T-helper 2 cell treated with Interferon-gamma antibody and Interleukin-4, amounts not matched to agents 100 ng/mL and 5 ng/mL, for 36 hours (primary cell): ENCODE data around the gene SNX22. TPM values are rescaled to one million over a fixed set of nuclear protein-coding genes. Genes with fewer than 3 reads are reported as not detected.

ENCODE experiments used
- intact Hi-C: fragments of 100-400 bp; cut with micrococcal nuclease; formaldehyde crosslinking; loops from one replicate; pipeline ENCODE4 v1.15.1; 2023
- total RNA-seq: library from RNA; stranded (reverse); gene quantifications from 2 replicates; pipeline ENCODE4 v1.2.3, GENCODE V29; 2022

SNX22 gene
- total RNA-seq, 1 donor from 2014 or later = 0.36 TPM

DNA sequence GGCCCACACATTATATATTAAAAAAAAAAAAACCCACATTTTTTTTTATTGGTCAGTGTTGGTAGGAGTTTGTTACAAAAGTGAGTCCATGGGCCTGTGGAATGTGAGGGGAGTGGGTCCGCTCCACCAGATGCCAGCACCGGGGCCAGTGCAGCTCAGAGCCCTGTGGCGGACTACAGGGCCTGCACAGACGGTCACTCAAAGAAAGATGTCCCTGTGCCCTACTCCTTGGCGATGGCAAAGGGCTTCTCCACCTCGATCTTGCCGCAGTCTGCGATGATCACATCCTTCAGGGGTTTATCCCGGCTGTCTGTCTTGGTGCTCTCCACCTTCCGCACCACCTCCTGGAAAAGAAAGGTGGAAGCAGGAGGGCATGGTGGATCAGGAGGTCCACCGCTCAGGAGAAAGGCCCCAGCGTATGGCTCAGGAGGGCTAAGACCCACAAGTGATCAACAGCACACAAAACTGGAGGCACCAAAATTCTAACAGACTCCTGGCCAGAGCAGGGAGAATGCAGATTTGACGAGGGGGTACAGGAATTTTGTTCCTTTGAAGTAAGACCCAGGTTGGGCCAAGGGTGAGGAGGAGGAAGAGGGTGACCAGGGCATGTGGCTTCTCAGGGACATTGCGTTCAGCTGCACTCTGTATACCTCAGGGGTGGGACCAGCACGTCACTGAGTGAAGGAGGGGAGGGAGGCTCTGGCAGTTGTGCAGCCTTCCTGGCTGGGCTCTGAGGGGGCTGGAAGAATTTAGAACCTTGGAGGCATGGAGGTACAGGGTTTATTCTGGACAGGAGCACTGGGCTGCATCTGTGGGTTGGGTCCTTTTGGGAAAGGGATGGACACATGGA lies 4.5 kb downstream of the SNX22 start:
- intact Hi-C loops = loop anchor here (10.0 kb wide), 1 partner anchor 681 kb away; no protein-coding TSS in a partner anchor

DNA sequence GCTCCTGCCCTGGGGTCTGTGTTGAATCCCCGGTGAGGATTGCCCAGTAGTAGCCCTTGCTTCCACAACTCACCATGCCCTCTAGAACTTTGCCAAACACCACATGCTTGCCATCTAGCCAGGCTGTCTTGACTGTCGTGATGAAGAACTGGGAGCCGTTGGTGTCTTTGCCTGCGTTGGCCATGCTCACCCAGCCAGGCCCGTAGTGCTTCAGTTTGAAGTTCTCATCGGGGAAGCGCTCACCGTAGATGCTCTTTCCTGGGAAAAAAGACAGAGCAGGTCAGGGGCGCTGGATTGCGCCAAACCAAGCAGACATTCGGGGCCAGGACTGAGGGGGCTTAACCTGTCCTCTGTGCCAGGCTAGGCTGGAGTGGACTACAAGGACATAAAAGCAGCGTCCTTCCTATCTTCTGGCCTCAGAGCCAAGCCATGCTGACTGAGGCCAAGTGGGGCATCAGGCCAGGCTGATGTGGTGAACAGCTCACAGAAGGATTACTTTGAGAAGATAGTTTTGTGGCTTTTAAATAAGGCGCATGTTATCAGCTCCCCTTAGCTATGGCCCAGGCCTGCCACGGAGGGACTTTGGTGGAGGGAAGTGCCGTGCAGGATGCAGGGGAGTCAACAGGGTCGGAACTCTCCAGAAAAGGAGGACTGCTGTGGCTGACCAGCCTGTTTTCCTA lies 5.3 kb downstream of the SNX22 start:
- intact Hi-C loops = loop anchor here (10.0 kb wide), 1 partner anchor 682 kb away; no protein-coding TSS in a partner anchor

DNA sequence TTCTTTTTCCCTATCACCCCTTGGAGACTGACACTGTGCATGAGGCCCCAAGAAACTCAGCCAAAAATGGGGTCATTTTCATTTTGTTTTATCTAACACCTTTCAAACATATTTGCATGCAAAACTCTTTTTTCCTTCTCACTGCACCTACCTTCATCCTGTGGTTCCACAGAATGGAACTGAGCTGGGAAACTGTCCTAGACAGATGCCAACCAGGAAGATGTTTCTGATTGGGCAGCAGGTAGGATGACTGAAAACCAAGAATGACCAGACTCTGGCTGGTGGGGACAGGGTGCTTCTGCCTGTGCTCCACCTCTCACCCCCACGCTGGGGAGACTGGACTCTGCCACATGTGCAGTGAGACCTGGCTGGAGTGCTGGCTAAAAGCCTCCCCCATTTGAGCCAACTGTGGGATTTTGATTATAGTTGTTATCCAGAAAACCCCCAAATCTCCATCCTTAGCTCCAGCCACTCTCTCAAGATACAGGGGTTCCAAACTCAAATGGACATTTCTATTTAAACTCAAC lies 6.1 kb downstream of the SNX22 start:
- intact Hi-C loops = loop anchor here (10.0 kb wide), 1 partner anchor 683 kb away; no protein-coding TSS in a partner anchor

DNA sequence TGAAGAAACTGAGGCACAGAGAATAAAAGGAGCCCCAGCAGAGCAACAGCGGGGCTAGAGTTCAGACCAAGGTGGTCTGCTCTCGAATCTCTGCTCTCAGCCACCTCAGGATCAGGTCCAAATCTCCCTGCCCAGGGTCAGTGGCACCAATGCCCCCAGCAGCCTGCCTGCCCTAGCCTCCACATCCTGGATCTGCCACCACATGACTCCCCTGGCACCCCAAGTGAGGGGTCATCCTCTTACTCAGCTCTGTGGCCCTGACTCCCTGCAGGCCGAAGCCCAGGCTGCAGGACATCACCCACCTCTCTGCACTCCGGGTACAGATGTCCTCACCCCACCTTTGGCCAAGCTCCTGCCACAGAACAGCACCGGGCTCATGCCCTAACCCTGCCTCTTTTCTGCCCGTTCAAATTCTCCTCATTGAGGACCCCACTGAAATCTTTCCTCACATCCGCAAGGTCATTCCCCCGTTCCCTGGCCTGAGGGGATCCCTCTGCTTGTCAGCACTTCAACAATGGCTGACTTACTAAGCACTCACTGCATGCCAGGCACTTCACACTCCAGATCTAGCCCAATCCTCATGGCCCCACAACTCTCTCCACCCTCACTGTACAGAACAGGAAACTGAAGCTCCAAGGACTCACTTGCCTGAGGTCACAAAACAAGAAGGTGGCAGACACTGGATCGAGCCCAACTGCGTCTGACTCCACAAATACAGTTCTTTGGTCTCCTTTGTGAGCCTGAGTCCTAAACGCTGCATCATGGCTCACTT lies 7.0 kb downstream of the SNX22 start:
- intact Hi-C loops = loop anchor here (10.0 kb wide), 1 partner anchor 684 kb away; no protein-coding TSS in a partner anchor

DNA sequence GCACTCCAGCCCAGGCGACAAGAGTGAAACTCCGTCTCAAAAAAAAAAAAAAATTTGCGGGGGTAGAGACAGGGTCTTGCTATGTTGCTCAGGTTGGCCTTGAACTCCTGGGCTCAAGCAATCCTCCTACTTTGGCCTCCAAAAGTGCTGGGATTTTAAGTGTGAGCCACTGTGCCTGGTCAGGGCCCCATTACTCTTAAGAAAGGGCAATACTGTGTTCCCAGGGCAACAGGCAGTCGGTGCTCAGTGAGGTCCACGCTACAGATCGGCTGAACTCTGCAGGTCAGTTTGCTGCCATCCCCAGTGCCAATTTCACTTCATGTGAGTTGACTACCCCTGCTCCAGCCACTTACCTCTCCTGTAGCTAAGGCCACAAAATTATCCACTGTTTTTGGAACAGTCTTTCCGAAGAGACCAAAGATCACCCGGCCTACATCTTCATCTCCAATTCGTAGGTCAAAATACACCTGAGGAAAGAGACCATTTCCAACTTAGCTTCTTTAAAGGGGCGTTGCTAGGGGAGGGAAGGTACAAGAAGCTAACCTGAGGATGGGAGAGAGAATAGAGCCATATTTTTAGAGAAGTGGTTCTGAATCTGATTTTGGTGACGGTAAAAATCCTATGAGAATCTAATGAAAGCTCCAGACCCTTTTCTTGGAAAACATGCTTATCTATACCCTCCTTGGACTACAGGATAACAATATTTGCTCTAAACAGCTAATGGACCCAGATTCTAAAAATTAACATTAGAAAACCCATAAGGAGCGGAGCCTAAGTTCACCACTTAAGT lies 10.4 kb downstream of the SNX22 start:
- intact Hi-C loops = loop anchor here (10.0 kb wide), 2 partner anchors 663 to 733 kb away; partner anchors contain the start of gene PIF1

DNA sequence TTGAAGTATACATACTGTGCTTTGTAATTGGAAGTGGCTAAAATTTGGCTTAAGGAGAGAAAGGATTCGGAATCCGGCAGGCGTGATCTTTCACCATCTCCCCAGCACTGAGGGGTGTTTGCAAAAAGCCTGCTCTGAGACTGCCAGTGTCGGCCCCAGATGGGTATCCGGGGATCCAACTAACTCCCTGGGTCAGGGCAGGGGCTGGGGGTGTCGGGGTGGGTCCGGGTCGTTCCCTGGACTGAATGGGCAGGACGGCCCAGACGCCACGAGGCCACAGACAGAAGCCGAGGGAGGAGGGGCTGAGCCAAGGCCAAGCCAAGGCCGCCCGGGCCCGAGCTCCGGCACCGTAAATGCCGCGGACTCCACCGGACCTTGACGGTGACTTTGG lies 10.9 kb downstream of the SNX22 start:
- intact Hi-C loops = loop anchor here (10.0 kb wide), 2 partner anchors 662 to 732 kb away; partner anchors contain the start of gene PIF1

DNA sequence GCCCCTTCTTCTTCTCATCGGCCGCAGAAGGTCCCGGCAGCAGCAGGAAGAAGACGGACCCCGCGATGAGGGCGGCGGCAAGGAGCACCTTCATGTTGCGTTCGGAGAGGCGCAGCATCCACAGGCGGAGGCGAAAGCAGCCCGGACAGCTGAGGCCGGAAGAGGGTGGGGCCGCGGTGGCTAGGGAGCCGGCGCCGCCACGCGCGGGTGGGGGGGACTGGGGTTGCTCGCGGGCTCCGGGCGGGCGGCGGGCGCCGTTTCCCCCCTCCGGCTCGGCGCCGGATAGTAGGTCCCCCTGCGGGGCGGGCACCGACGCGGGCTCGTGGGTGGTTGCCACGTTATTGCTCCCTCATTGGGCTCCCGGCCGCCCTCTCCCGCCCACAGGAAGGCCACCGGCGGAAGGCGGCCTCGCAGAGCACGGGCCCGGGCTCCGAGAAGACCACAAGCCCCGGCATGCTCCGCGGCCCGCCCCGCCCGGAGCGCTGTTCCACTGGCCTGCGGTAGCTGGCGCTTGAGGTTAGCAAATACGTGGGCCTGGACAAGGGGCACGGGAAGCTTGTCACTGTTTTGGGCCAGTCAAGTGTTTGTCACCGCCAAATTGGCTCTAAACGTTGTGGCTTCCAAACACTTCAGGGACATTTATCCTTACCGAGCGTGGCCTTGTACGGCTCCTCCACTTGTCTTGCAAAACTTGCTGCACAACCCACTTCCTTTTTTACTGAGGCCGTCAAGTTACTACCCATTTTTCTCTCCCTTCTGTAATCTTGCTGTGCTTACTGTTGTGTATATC lies 11.5 kb downstream of the SNX22 start, which contains the start of gene PPIB:
Gene PPIB (minus strand): TSS at position 154 of the 790 bp plus-strand sequence. CDS start 36 bp downstream, at position 118.
- intact Hi-C loops = loop anchor here (1.0 to 10.0 kb wide), 8 partner anchors 10 to 732 kb away; partner anchors contain the start of genes CSNK1G1, PCLAF, PIF1 and SNX1

DNA sequence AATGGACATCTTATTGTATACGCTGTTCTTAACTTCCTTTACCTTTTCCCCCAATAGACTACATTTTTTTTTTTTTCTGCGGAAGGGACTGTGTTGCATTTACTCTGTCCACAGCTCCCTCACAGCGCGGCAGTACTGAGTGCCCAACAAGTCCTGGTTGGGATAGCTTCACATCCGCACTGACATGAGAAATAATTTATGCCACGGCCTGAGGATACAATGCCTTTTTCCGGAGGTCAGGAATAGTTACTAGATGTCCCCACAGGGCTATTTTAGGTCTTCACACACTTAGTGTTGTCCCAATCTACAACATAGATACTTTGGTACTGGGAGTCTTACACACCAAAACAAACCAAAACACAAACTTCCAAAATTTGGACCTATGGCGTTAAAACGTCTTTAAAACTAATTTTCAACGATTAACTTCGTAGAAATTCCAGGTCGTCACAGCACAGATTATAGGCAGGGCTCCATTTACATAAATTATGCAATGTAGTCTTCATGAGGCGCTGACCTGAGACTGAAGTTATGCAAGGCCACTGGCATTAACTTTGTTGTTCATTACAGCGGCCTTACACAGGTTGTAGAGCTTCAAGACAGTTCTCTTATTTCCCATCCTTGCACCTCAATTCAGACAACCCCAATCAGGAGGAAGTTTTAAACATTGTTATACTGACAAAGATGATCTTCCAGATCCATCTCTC lies 12.3 kb downstream of the SNX22 start:
- intact Hi-C loops = loop anchor here (1.0 to 10.0 kb wide), 8 partner anchors 11 to 731 kb away; partner anchors contain the start of genes CSNK1G1, PCLAF, PIF1 and SNX1

DNA sequence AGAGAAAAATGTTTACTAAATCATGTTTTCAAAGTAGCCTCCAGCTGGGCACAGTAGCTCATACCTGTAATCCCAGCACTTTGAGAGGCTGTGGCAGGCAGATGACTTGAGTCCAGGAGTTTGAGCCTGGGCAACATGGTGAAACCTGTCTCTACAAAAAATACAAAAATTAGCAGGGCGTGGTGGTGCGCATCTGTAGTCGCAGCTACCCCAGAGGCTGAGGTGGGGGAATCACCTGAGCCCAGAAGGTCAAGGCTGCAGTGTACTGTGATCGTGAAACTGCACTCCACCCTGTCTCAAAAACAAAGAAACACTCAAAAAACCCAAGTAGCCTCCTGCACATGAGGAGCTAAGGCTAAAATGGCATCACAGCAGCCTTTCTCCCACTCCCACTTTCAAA lies 12.9 kb downstream of the SNX22 start:
- intact Hi-C loops = loop anchor here (10.0 kb wide), 2 partner anchors 660 to 730 kb away; partner anchors contain the start of gene PIF1

DNA sequence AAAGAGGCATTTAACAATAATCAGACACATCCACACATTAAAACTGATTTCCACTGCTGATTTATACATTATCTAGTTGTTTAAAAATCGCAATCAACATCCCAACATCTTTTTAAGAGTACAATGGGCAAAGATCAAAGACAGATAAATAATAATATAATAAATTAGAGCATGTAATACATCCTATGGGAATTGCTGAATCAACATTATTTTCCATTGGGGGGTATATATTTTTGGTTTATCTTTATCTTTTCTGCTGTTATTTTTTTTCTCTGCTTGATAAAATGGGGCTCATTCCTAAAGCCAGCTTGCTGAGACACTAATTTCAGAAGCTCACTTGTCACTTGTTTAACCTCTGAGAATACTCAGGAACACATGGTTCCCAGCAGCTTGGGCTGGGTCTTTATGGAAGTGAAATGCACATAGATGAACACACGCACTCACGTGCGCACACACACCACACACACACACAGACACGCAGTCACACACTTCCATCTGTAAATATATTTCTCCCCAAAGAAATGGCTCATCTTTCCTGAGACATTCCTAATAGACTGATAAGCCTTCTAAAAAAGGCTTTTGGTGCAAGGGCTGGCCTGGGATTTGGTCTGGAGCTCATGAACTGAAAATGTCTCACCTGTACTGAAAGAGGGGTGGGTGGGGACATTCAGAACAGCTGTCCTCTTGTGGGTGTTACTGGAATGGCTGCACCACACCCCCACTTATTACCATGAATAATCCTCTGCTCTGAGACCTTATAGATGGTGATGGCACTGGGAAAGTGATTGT lies 14.8 kb downstream of the SNX22 start:
- intact Hi-C loops = loop anchor here (10.0 kb wide), 2 partner anchors 659 to 729 kb away; partner anchors contain the start of gene PIF1

DNA sequence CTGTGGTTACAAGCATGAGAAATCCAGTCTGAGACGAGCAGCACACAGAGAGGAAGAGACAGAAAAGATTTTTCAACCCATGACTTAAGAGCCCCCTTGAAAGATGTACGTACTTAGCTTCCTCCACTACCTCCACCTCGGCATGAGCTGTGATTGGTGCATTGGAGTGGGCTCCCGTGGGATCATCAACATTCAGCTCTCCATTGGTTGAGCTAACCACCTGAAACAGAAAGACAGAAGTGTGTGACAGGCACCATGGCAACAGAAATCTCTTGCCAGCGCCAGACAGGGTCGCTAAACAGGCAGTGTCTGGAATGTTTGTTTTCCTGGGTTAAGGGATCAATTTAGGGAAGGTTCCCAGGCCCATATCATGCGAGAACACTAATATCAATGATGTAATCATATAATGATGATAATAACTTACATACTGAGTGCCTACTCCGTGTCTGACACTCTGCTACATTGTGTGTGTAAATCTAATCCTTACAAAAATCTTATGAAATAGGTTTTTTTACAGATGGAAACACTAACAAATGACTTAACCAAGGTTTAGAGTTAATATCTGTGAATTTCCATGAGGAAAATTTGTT lies 28.8 kb downstream of the SNX22 start:
- intact Hi-C loops = no loop called here

DNA sequence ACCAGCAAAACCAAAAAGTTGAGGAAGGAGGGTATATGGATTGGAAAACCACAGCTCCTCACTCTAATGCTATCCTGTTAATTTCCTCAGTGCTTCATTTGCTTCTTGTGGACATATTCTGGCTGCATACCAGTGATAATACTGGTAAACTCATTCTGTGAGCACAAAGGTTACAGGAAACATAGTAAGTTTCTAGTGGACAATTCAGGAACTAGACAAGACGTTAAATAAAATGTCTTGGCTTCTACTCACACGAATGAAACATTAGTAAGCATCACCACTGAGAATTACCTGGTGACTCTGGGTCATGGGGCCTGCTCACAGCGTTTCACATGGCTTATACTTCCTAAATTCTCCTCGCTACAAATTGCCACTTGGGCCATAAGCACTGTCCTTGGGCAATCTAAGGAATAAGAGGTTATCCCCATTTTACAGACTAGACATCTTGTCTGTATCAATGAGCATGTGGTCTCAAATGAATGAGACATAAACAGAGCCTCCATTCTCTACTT lies 31.4 kb downstream of the SNX22 start:
- intact Hi-C loops = no loop called here

DNA sequence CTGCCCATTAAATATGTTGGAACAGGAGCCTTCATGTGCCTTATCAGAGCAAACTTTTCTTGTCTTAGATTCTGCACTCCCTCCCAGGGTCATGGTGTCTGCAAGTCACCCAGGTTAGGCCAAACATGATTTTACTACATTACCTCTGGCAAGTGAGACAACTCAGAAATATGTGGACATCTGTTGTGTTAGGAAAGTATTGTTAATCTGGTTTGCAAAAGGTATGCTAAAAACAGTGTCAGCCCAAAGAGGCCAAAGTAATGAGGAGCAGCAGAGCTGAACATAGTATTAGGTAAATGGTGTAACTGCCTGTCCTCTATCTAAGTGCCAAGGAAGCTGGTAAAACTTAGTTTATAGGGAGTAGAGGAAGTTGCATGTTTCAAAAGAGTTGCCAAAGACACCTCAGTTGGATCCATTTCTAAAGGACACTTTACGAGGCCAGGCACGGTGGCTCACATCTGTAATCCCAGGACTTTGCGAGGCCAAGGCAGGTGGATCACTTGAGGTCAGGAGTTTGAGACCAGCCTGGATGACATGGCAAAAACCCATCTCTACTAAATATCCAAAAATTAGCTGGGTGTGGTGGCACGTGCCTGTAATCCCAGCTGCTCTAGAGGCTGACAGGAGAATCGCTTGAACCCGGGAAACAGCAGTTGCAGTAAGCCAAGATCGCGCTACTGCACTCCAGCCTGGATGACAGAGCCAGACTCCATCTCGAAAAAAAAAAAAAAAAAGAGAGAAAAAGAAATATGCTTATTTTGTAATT lies 33.8 kb downstream of the SNX22 start:
- intact Hi-C loops = no loop called here

DNA sequence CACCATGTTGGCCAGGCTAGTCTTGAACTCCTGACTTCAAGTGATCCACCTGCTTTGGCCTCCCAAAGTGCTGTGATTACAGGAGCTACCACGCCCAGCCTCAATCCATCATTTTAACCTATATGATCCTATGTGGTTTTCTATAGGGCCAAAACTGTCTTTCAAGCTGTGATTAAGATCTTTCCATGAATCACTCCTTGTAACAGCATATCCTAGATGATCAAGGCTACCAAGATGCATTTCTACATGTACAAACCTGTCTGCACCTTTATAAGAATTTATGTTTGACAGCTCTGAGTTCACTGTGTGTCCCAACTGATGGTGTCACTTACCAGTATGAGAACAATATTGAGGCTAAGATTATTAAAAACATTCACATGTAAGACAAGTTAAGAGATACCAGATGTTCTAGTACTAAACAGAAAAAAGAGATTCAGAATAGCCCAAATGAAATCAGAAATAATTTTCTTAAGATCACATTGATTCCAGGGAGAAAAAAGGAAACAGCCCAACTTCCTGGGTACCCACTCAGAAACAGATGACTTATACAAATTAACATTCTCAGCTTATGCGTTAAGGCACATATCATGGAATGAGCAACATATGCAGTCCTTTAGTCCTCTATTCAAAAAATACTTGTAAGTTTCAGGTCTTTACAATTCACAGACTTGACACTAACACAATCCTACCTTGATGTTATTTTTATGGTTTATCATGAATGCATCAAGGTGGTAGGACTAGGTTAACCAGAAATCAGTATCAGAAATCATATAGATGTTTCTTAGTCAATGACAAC lies 36.1 kb downstream of the SNX22 start:
- intact Hi-C loops = no loop called here
